22Rv1 (cell line): ENCODE results near the gene PSPH.

Source experiments
- CTCF ChIP-seq: fragments of 450-650 bp; IDR thresholded peaks from 2 replicates; pipeline ENCODE4 v1.5.1; 2017; ENCODE audit warnings: mild to moderate bottlenecking
- ZFX ChIP-seq: fragments of 450-650 bp; IDR thresholded peaks from 2 replicates; pipeline ENCODE4 v1.6.1; 2017; ENCODE audit warnings: antibody characterized with exemption, borderline replicate concordance

- TF ChIP-seq CTCF (peak; percentile 99), ZFX (no peak)
Observed at GRCh38 chr7:56079450-56080185, 28.4 kb upstream of the PSPH start.
